ENCODE results near the gene SPATA25.
"Not testable (repeated sequence)": the region's sequence is repeated elsewhere in the genome, so short reads cannot be mapped to it uniquely, and the experiment has no call there.

SPATA25 gene

GRCh38 chr20:45913116-45913515, 25.7 kb upstream of the SPATA25 start:
- no peak for DNase-seq

GRCh38 chr20:45912344-45912682, 24.9 kb upstream of the SPATA25 start:
- no peak for DNase-seq

GRCh38 chr20:45911486-45912343, 24.3 kb upstream of the SPATA25 start, which contains the start of gene PLTP:
TSS of gene PLTP (minus strand) at chr20:45912155. CDS start at chr20:45911452, 703 bp downstream.
- peak; percentile 45 for DNase-seq

- DNase-seq = peak; percentile 94
These were observed 23.5 kb upstream of the SPATA25 start for GRCh38 chr20:45910670-45911485.

GRCh38 chr20:45909817-45910669, 22.6 kb upstream of the SPATA25 start:
- no peak for DNase-seq

GRCh38 chr20:45909336-45909808, 21.9 kb upstream of the SPATA25 start:
- DNase-seq = no peak

- no peak for DNase-seq
These were observed 20.7 kb upstream of the SPATA25 start for GRCh38 chr20:45908084-45908483.

GRCh38 chr20:45907219-45907948, 20.0 kb upstream of the SPATA25 start:
- no peak for DNase-seq

- no peak for DNase-seq
These were observed 18.2 kb upstream of the SPATA25 start for GRCh38 chr20:45905505-45906079.

- DNase-seq = no peak
These were observed 17.4 kb upstream of the SPATA25 start for GRCh38 chr20:45904583-45905504.

GRCh38 chr20:45902199-45902701, 14.8 kb upstream of the SPATA25 start:
- no peak for DNase-seq

- not testable (repeated sequence) for DNase-seq
These were observed 13.9 kb upstream of the SPATA25 start for GRCh38 chr20:45901332-45901731.

GRCh38 chr20:45899046-45899835, 11.8 kb upstream of the SPATA25 start:
- no peak for DNase-seq

GRCh38 chr20:45898285-45898684, 10.9 kb upstream of the SPATA25 start:
- no peak for DNase-seq

- no peak for DNase-seq
These were observed 10.3 kb upstream of the SPATA25 start for GRCh38 chr20:45897692-45898091.

- no peak for DNase-seq
These were observed 9.9 kb upstream of the SPATA25 start for GRCh38 chr20:45897289-45897688.

GRCh38 chr20:45896641-45897161, 9.3 kb upstream of the SPATA25 start:
- no peak for DNase-seq

GRCh38 chr20:45894797-45895196, 7.4 kb upstream of the SPATA25 start:
- no peak for DNase-seq

GRCh38 chr20:45893831-45894230, 6.4 kb upstream of the SPATA25 start:
- no peak for DNase-seq
